HG03439 (cell line): ENCODE data around the gene IFIT5.
"Not testable (repeated sequence)": the region's sequence is repeated elsewhere in the genome, so short reads cannot be mapped to it uniquely, and the experiment has no call there.

Experiments used
- ATAC-seq: cut with Tn5 transposase; IDR thresholded peaks from one replicate; pipeline ENCODE4 v1.9.1; 2021; ENCODE audit warnings: mild to moderate bottlenecking, moderate library complexity; ENCODE audit not compliant: unreplicated experiment

The IFIT5 gene, protein sequence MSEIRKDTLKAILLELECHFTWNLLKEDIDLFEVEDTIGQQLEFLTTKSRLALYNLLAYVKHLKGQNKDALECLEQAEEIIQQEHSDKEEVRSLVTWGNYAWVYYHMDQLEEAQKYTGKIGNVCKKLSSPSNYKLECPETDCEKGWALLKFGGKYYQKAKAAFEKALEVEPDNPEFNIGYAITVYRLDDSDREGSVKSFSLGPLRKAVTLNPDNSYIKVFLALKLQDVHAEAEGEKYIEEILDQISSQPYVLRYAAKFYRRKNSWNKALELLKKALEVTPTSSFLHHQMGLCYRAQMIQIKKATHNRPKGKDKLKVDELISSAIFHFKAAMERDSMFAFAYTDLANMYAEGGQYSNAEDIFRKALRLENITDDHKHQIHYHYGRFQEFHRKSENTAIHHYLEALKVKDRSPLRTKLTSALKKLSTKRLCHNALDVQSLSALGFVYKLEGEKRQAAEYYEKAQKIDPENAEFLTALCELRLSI

GRCh38 chr10:89414146-89414878 is at the start of gene IFIT5:
TSS of gene IFIT5 (plus strand) at chr10:89414568. CDS start at chr10:89414799, 231 bp downstream.
- ATAC-seq = peak; percentile 85

DNA sequence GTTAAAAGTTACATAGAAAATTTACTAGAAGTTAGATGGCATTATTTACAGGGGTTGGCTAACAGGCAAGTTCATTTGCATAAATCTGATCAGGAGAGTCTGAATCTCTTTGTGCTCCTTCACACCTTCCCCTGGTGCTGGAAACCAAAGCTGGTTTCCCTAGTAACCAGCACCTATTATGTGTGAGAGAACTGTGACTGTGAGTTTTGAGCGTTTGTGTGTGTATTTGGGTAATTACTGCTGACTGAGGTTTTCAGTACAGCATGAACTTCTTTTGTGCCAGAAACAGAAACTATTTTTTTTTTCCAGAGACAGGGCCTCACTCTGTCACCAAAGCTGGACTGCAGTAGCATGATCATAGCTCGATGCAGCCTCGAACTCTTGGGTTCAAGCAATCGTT is 46.8 kb upstream of the IFIT5 start:
- ATAC-seq = peak; percentile 67

DNA sequence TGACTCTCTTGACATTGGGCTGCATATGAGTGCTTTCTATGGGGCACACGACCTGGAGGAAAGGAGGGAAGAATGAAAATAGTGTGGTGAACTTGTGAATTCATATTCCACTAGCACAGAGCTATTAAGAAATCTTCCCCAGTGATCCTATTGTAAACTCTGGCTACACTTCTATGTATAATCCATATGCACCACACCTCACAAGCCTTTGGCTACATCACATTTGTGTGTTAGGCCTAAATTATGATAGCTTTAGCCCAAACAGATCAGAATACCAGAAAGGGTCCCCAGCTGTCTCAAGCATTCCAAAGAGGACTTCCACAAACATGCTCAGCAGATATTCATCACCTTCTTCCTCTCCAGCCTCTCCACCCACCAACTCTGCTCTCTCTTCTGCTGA is 46.2 kb upstream of the IFIT5 start:
- no peak for ATAC-seq

DNA sequence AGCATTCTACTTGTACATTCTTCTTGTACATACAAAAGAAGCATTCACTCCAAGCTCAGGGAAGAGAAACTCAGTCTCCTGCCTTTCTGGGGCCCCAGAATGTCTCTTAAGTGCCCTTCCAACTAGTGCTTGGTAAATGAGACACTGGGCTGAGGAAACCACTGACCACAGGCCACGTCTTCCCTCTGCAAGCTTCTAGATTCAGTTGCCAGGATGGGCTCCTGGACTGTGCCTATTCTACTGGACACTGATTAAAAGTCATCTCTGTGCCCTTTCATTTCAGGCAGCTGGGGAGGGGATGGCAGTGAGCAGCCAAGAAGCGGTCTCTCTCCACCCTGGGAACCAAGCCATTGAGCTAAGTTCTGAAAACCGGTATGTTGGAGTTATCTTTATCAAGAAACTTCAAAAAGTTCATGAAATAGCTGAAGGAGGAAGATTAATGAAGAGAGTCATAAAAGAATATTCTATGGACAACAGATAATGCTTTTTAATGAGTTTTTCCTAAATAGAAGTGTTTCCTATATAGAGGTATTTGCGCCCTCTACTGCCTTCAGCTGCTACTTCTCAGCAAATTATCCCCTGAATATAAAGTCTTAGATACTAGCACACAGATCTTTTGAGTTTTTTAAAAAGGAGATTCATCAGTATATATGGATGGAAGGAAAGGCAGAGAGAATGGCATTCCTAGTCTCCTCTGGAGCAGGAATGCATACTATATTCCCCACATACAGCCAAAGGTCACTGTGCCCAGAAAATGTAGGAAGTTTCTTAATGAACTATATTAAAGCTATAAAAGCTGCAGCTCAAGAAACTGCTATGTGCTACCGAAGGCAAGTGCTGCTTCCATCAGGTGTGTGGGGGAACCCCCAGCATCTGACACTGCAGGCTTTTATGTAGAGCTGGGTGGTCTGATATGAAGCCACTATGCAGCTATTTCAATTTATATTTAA is 44.9 kb upstream of the IFIT5 start:
- no peak for ATAC-seq

- no peak for ATAC-seq
These were observed 43.3 kb upstream of the IFIT5 start for GRCh38 chr10:89371079-89371478.

DNA sequence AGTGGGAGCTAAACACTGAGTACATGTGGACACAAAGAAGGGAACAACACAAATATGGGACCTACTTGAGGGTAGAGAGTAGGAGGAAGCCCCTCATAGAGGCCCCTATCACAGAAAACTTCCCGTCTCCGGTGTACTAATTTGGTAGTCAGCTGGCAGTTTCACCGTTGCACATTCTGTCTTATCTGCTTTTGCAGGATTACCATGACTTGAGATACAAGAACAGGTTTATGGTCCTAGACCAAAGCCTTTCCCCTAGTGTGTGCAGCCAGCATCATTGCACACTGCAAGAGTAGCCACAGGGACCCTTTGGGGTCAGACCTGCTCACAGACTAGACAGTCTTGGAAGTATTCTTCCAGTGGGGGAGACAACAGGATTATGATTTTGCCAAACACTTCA is 42.4 kb upstream of the IFIT5 start:
- ATAC-seq = no peak

DNA sequence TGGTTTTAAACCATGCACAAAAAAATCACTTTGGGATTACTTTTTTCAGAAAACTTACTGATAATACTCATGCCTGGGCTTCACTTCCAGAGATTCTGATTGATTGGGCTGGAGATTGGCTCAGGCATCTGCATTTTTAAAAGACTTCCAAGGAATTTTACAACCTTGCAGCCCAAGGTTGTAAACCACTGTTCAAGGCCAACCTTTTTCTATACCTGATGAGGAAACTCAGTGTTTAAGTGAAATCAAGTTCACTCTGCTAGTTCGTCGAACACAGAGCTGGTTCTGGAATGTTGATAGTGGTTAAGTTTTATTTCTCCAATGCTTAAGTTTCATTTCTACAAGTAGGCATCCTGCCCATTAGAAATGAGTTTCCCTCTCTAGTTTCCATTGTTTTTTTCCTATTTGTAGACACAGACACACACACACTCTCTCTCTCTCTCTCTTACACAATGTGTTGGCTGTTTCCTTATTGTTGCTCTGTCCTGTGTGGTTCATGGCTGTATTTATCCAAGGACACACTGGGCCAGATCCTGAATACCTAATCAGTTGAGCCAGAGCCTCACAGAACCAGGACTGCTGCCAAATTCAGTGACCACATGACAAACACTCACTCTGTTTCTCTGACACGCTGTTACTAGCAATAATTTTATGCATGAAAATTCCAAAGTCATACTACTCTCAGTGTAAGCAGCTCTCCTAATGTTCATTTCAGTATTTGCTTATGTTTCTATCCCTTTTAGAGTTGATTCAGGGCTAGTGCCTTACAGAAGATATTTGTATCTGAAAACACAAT is 40.3 kb upstream of the IFIT5 start:
- ATAC-seq = no peak

GRCh38 chr10:89374713-89375141 is 39.6 kb upstream of the IFIT5 start:
- ATAC-seq = no peak

DNA sequence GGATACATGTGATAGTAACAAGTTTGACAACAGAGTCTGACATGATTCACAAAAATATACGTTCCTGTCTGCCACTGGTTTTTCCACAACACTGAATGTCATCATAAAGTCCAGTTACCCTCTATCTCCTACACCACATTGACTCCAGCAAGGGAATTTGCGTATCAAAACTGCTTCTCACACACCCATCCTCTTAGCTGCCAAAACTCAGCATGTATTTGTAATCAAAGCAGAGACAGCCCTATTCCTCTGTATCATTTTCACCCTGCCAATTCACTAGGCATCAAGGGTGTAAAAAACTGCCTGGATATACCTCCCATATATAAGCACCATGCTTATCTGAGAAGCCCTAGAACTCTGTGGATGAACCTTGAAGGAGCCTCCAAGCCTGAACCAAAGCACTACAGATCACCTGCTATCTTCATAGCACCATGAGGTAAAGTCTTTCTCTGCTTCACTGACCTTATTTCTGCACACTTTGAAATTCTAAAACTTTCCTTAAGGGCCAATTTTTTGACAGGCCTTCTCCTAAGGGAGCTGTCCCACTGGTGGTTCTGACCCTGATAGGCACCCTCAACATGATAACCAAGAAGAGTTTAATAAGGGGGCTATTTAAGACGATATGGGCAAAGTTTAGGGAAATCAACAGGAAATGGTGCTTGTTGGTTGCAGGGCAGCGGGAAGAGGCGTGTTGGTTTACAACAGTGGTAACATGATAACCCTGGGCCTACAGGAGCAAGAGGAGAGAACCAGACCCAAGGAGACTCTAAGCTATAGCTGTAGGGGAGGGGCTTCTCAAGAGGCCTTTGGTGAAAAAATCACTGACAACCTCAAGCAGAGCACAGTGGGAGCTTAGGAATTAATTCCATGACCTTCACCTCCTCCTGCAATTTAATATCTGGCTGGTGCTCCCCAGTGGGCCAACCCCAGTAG is 36.4 kb upstream of the IFIT5 start, which contains the start of gene IFIT1B:
IFIT1B (plus strand) TSS at position 352 of the 933 bp plus-strand sequence; CDS start at position 432, 80 bp downstream.
- ATAC-seq = no peak

DNA sequence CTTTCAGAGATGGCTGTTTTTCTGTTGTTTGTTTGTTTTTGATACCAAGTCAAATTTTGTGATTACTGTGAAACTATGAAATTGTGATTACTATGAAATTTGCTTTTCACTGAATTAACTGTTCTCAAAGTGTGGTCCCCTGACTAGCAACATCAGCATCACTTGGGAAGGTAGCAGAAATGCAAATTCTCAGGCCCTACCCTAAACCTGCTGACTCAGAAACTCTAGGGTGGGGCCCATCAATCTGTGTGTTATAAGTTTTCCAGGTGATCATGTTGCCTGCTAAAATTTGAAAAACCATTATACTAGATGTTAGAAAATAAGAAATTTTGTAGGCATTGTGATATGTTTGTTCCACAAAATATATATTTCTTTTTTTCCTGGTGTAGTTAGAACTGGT is 35.3 kb upstream of the IFIT5 start:
- no peak for ATAC-seq

GRCh38 chr10:89382757-89383156 is 31.6 kb upstream of the IFIT5 start:
- ATAC-seq = no peak

DNA sequence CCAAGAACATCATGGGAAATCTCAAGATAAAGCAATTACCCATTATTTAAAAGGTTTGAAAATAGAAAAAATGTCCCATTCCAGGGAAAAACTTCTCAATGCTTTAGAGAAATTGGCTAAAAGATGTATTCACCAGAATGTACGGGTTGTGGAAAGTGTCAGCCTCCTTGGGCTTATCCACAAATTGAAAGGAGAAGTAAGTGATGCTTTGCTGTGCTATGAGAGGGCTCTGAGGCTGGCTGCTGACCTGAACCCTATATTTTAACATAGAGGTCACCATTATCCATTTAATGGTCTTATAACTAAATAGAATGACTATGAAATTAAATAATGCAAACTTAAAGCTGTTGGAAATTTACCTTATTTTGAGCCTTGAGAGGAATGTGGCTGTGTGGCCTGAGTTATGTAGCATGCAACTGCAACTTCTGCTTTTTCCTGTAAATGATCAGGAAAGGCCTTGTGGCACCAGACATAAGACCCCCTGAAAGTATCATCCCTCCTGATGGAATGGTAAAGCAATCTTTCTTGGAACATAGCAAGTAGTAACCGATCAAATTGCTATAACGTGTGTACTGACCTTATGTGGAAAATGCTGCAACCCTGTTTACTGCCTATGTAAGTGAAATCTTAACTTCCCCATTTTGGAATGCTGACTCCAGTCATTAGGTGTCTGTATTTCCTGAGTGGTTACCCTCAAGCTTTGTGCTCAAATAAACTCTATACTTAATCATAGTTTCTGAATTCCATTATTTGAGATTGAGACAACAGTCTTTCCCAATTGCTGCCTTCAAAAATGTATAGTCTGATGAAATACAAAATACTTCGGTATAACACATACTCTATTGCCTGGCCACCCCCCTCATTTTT is 29.7 kb upstream of the IFIT5 start:
- ATAC-seq = no peak

DNA sequence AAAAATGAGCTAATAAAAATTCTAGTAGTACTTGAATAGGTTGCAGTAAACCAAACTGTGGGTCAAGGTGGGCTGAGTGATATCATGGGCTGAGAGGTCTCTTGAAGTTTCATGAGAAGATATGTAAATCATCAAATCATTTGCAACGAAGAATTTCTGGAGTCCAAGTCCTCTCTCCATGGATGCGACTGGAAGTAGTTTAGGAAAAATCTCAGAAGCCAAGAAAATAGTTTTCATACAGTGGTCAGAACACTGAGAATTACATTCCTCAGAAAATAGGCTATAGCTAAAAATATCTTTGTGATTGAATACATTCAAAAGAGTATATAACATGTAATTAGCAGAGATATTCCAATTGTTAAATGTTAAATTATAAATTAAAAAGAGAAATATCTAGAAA is 25.6 kb upstream of the IFIT5 start:
- ATAC-seq = no peak

DNA sequence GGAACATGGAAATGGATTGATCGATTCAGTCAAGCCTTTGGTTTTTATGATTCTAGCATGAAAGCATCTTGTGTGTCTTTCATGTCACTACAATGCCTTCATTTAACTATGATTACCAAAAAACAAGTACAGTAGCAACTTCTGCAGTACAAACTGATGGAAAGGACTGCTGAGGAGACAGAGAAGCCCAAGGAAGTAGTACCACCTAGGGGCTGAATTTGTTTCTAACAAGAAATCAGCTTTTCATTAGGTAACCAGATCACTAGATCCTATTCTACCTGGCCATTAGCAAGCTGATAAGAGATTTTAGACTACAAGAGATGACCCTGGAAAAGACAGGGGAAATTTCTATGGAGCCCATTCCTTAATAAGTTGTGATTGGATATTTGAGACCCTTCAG is 25.1 kb upstream of the IFIT5 start:
- ATAC-seq = no peak

- ATAC-seq = no peak
These were observed 23.7 kb upstream of the IFIT5 start for GRCh38 chr10:89390476-89391225.

DNA sequence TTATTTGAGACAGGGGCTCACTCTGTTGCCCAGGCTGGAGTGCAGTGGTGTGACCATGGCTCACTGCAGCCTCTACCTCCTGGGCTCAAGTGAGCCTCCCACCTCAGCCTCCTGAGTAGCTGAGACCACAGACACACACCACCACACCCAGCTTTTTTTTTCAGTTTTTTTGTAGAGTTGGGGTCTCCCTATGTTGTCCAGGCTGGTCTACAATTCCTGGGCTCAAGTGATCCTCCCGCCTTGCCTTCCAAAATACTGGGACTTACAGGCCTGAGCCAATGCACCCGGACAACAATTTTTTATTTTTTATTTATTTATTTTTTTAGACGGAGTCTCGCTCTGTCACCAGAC is 23.2 kb upstream of the IFIT5 start:
- ATAC-seq = not testable (repeated sequence)
